GM12874 (cell line): Measurements from ENCODE around the gene FKBP5.
A peak's percentile ranks its signal among the peaks of the same experiment; 100 is the strongest.

Experiments used
- TF ChIP-seq, protein P1 (sequence below): IDR thresholded peaks from 2 replicates; pipeline ENCODE4 v1.5.1; 2011; ENCODE audit warnings: low read depth, mild to moderate bottlenecking, control low read depth, low read length, moderate library complexity; ENCODE audit not compliant: insufficient read depth

The FKBP5 gene

DNA sequence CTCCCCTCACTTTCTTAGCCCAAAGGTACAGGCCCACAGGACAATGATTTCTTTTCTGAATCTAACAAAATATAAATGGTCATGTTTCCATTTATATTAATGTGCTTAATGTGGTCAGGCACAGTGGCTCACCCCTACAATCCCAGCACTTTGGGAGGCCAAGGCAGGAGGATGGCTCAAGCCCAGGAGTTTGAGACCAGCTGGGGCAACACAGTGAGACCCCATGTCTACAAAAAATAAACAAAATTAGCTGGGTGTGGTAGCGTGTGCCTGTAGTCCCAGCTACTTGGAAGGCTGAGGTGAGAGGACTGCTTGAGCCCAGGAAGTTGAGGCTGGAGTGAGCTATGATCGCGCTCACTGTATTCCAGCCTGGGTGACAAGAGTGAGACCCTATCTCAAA lies 98.8 kb downstream of the FKBP5 start:
- TF ChIP-seq, protein P1, sequence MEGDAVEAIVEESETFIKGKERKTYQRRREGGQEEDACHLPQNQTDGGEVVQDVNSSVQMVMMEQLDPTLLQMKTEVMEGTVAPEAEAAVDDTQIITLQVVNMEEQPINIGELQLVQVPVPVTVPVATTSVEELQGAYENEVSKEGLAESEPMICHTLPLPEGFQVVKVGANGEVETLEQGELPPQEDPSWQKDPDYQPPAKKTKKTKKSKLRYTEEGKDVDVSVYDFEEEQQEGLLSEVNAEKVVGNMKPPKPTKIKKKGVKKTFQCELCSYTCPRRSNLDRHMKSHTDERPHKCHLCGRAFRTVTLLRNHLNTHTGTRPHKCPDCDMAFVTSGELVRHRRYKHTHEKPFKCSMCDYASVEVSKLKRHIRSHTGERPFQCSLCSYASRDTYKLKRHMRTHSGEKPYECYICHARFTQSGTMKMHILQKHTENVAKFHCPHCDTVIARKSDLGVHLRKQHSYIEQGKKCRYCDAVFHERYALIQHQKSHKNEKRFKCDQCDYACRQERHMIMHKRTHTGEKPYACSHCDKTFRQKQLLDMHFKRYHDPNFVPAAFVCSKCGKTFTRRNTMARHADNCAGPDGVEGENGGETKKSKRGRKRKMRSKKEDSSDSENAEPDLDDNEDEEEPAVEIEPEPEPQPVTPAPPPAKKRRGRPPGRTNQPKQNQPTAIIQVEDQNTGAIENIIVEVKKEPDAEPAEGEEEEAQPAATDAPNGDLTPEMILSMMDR = no peak

DNA sequence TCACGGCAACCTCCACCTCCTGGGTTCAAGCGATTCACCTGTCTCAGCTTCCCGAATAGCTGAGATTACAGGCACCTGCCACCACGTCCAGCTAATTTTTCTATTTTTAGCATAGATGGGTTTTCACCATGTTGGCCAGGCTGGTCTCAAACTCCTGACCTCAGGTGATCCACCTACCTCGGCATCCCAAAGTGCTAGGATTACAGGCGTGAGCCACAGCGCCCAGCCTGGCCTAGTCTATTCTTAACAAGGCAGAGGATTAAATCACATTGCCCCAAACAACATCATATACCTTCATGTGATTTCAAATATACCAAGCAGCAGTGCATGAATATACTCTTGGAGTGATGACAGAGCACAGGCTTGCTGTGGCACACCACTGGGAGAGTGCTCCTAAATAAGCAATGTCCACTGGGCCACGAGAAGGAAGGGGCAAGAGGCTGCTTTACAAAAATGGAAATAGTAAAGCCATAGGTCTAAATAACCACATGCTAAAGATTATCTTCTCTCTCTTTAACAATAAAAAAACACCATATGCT lies 99.4 kb downstream of the FKBP5 start:
- TF ChIP-seq, protein P1 = no peak

DNA sequence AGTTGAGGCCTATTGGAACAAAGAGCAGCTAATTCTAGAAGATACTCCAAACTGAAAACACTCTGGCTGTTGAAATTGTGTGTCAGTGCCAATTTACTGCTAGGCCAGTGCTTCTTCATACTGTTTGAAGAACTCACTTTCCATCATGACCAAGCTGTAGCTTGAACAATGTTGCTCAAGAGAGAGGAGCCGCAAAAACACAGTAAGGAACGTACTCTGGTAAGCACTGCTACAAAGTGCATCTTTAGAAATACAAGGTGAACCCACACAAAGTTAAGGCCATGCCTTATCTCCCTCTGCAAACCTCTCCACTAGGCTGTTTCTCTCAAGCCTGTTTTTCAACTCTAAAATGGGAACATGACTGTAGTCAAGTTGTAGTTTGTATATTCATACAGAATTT lies 101.5 kb downstream of the FKBP5 start:
- TF ChIP-seq, protein P1 = no peak

DNA sequence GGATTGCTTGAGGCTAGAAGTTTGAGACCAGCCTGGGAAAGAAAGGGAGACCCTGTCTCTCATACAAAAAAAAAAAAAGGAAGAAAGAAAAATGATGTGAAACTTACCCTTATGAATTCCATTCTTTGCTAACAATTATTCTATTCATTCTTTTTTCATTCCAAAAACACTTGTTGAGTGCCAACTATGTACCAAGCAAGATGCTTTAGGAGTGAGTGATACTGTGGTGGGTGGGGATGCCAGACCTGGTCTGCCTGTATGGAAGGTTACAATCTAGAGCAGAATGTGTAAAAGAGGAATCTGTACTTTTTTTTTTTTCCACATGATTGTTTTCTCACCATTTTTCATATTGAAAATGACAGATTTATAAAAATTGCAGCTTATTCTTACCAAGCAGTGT lies 102.2 kb downstream of the FKBP5 start:
- TF ChIP-seq, protein P1 = no peak

DNA sequence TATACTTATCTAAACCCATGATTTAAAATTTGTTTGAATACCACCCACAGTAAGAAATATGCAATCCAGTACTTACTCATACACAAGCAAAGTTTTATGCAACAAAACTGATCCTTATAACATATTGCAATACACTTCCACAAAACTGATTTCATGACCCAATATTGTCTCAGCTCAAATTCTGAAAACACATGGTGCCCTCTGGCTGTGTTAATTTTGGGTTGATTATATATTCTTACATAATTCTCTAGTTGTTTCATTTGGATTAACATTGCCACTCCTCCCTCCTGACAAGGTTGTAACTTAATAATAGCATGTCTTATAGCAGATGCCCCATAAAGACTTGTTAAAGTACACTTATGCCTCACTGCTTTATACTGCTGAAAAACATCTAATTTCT lies 103.1 kb downstream of the FKBP5 start:
- TF ChIP-seq, protein P1 = no peak

DNA sequence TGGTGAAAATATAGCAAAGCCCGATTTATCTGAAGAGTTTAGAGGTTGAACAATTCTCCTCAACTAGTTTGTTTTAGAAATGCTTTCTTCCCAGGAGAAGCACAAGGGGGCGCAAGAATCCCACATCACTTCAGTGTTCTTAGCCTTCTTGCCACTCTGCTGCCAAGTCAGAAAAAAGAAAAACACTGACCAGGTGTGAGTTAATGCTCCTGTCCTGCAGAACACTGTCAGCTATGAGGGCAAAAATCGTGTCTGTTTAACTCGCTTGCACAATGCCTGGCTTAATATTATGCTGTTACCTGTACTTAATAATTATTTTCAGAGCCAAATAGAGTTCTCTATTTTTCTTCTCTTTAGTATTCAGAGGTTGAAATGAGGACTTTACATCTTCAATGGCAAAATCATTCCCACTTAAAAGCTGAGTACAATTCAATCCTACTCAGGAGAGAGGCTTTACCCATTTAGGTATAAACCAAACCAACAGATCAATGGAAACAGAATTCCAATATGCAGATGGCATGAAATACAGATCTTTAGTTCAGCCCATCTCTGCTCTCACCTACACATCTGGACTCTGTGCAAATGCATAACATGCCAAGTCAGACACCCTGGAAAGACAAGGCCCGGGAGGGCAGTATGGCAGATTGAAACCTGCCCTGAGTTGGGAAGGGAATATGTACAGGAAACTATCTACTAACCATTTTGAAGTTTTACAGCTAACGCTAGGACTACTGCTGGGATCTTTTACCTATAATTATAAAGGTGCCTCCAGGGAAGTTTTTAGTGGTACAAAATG lies 104.6 kb downstream of the FKBP5 start:
- TF ChIP-seq, protein P1 = peak; percentile 59

DNA sequence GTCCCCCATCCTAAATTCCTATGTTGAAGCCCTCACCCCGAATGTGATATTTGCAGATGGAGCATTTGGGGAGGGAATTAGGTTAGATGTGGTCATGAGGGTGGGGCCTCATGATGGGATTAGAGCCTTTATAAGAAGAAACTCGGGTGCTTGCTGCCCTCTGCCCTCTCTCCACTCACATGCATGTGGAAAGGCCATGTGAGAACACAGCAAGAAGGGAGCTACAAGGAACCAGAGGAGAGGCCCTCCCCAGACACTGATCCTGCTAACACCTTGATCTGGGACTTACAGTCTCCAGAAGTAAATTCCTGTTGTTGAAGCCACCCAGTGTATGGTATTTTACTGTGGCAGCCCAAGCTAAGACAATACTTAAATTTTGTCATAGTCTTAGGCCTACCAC lies 106.4 kb downstream of the FKBP5 start:
- TF ChIP-seq, protein P1 = no peak
